Gastroesophageal sphincter (tissue), 3 donors: ENCODE measurements around the gene GALNT12.

ENCODE experiments used
- CTCF ChIP-seq, 4 experiments: fragments of 200-600 bp in 2 of 4; fragments of 450-650 bp in 2 of 4; sonication (generic) in 1 of 4; IDR thresholded peaks; one replicate each; pipeline ENCODE4 v1.5.1; 2017 to 2019; ENCODE audit warnings: antibody characterized with exemption in 4 of 4, mild to moderate bottlenecking in 2 of 4, moderate library complexity in 2 of 4
- POLR2A ChIP-seq, 2 donors: fragments of 450-650 bp; IDR thresholded peaks; one replicate each; pipeline ENCODE4 v1.6.1; 2017; ENCODE audit warnings: antibody characterized with exemption in 2 of 2, mild to moderate bottlenecking in 2 of 2, moderate library complexity in 1 of 2
- POLR2AphosphoS5 ChIP-seq: sonication (generic); formaldehyde crosslinking; IDR thresholded peaks from one replicate; pipeline ENCODE4 v1.6.1; 2017; ENCODE audit warnings: antibody characterized with exemption

- TF ChIP-seq CTCF (IDR thresholded peaks at IDR 0.05) (no peak), POLR2A (IDR thresholded peaks at IDR 0.05) (no peak), POLR2AphosphoS5 (no peak)
Observed at GRCh38 chr9:98815391-98815951, 8.0 kb downstream of the GALNT12 start.
